ENCODE data around the gene CHKB.

DNA sequence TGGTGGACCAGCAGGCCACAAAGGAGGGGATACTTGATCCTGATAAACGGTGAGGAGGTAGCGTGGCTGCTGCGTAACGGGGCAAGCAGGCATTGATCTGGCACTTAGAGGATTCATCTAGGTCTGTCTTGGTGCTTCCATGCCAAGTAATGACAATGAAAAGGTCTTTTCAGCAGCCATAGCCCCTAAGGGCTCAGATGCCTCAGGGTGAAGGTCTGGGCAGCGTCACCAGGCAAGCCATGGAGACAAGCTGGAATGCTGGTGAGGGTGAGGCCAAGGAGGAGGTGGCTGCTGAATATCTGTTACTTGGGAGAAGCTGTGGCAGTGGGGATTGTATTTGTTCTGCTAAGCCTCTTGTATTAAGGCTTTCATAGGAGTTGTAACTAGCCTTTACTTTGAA, 4.8 kb upstream of the CHKB start:
- TF ChIP-seq POLR2A (IDR thresholded peaks at IDR 0.05; ENCODE audit: low read length) (no peak), GATA1 (IDR thresholded peaks at IDR 0.05; ENCODE audit: low read depth, low read length) (no peak)
